ENCODE data around the gene UNC79. TPM values are rescaled to one million over a fixed set of nuclear protein-coding genes. Genes with fewer than 3 reads are reported as not detected.
"Not testable (repeated sequence)": the region's sequence is repeated elsewhere in the genome, so short reads cannot be mapped to it uniquely, and the experiment has no call there.

Gene UNC79
- total RNA-seq, 1 donor: under 0.01 TPM

GRCh38 chr14:93481758-93482157 lies 51.0 kb downstream of the UNC79 start:
- TF ChIP-seq CTCF (IDR thresholded peaks at IDR 0.05; ENCODE audit: extremely low read depth, low read depth, low read length): no peak

GRCh38 chr14:93490001-93490400 lies 59.3 kb downstream of the UNC79 start:
- no peak for TF ChIP-seq CTCF (IDR thresholded peaks at IDR 0.05; ENCODE audit: extremely low read depth, low read depth, low read length)
- no peaks in the 10 kb centered on the region for H3K9me3 ChIP-seq (ENCODE audit: low read depth, low read length)
- no peaks in the 10 kb centered on the region for H3K79me2 ChIP-seq (ENCODE audit: insufficient read depth, low read length)
- no peaks in the 10 kb centered on the region for H4K20me1 ChIP-seq (ENCODE audit: insufficient read depth, low read length)
- no peak overlapping the region for H3K4me2 ChIP-seq (ENCODE audit: insufficient read depth, low read length)
- no peak for DNase-seq (ENCODE audit: insufficient read length, low spot score, missing footprints)
- H2AFZ ChIP-seq (ENCODE audit: low read length): no peak overlapping the region
- H3K4me1 ChIP-seq (ENCODE audit: insufficient read depth, low read length): no peaks in the 10 kb centered on the region
- no peaks in the 10 kb centered on the region for H3K36me3 ChIP-seq (ENCODE audit: insufficient read depth, low read length)
- no peak overlapping the region for H3K27ac ChIP-seq (ENCODE audit: low read depth, low read length)
- H3K4me3 ChIP-seq (ENCODE audit: insufficient read depth, low read length): no peak overlapping the region
- H3K27me3 ChIP-seq (ENCODE audit: insufficient read depth, low read length): no peaks in the 10 kb centered on the region

More at GRCh38 chr14:93481758-93482157, 51.0 kb downstream of the UNC79 start:
- Histone ChIP-seq H3K27me3 (ENCODE audit: insufficient read depth, low read length) (no peaks in the 10 kb centered on the region), H3K4me1 (ENCODE audit: insufficient read depth, low read length) (no peaks in the 10 kb centered on the region), H4K20me1 (ENCODE audit: insufficient read depth, low read length) (no peaks in the 10 kb centered on the region), H3K4me2 (ENCODE audit: insufficient read depth, low read length) (no peak overlapping the region), H3K79me2 (ENCODE audit: insufficient read depth, low read length) (no peaks in the 10 kb centered on the region), H3K9me3 (ENCODE audit: low read depth, low read length) (no peaks in the 10 kb centered on the region), H3K27ac (ENCODE audit: low read depth, low read length) (no peak overlapping the region), H3K36me3 (ENCODE audit: insufficient read depth, low read length) (no peaks in the 10 kb centered on the region), H3K4me3 (ENCODE audit: insufficient read depth, low read length) (no peak overlapping the region), H2AFZ (ENCODE audit: low read length) (no peak overlapping the region)
- DNase-seq (ENCODE audit: insufficient read length, low spot score, missing footprints): no peak

- Histone ChIP-seq H3K4me1 (ENCODE audit: insufficient read depth, low read length) (no peaks in the 10 kb centered on the region), H3K4me2 (ENCODE audit: insufficient read depth, low read length) (no peak overlapping the region), H3K27ac (ENCODE audit: low read depth, low read length) (no peak overlapping the region), H3K36me3 (ENCODE audit: insufficient read depth, low read length) (no peaks in the 10 kb centered on the region), H4K20me1 (ENCODE audit: insufficient read depth, low read length) (no peaks in the 10 kb centered on the region), H3K27me3 (ENCODE audit: insufficient read depth, low read length) (no peaks in the 10 kb centered on the region), H3K79me2 (ENCODE audit: insufficient read depth, low read length) (no peaks in the 10 kb centered on the region), H3K9me3 (ENCODE audit: low read depth, low read length) (no peaks in the 10 kb centered on the region), H2AFZ (ENCODE audit: low read length) (no peak overlapping the region), H3K4me3 (ENCODE audit: insufficient read depth, low read length) (no peak overlapping the region)
- TF ChIP-seq CTCF (IDR thresholded peaks at IDR 0.05; ENCODE audit: extremely low read depth, low read depth, low read length): no peak
- no peak for DNase-seq (ENCODE audit: insufficient read length, low spot score, missing footprints)
Measured at GRCh38 chr14:93493054-93493453, 62.3 kb downstream of the UNC79 start.

GRCh38 chr14:93493622-93494021 lies 62.9 kb downstream of the UNC79 start:
- not testable (repeated sequence) for H2AFZ ChIP-seq (ENCODE audit: low read length)

More at GRCh38 chr14:93493622-93494021, 62.9 kb downstream of the UNC79 start:
- not testable (repeated sequence) for H3K36me3 ChIP-seq (ENCODE audit: insufficient read depth, low read length); H3K9me3 ChIP-seq (ENCODE audit: low read depth, low read length); H3K27ac ChIP-seq (ENCODE audit: low read depth, low read length); H3K4me3 ChIP-seq (ENCODE audit: insufficient read depth, low read length); H3K79me2 ChIP-seq (ENCODE audit: insufficient read depth, low read length); H4K20me1 ChIP-seq (ENCODE audit: insufficient read depth, low read length); H3K4me1 ChIP-seq (ENCODE audit: insufficient read depth, low read length); H3K27me3 ChIP-seq (ENCODE audit: insufficient read depth, low read length); DNase-seq (ENCODE audit: insufficient read length, low spot score, missing footprints); H3K4me2 ChIP-seq (ENCODE audit: insufficient read depth, low read length)

Measured in osteoblast (primary cell).